Vagina (tissue), 2 donors: ENCODE measurements around the gene OMA1. TPM values are rescaled to one million over a fixed set of nuclear protein-coding genes. Genes with fewer than 3 reads are reported as not detected.

Source experiments
- DNase-seq, 2 donors: peaks; one replicate each; pipeline ENCODE4 v3.0.0-alpha.2; 2017; ENCODE audit errors: extremely low spot score in 2 of 2
- H3K27ac ChIP-seq: fragments of 200-600 bp; sonication (generic); one replicate; pipeline ENCODE4 v1.5.1; 2019
- H3K27me3 ChIP-seq: fragments of 200-600 bp; sonication (generic); one replicate; pipeline ENCODE4 v1.5.1; 2019
- H3K36me3 ChIP-seq, 2 donors: fragments of 200-600 bp; sonication (generic); one replicate each; pipeline ENCODE4 v1.5.1; 2017 to 2019
- H3K4me1 ChIP-seq: fragments of 200-600 bp; sonication (generic); one replicate; pipeline ENCODE4 v1.5.1; 2019
- H3K4me3 ChIP-seq, 2 donors: fragments of 200-600 bp; sonication (generic); 1 replicate in 1 of 2; 2 replicates in 1 of 2; pipeline ENCODE4 v1.5.1; 2016 to 2019
- H3K9me3 ChIP-seq: fragments of 200-600 bp; sonication (generic); one replicate; pipeline ENCODE4 v1.5.1; 2019
- POLR2A ChIP-seq, 2 donors: fragments of 450-650 bp; IDR thresholded peaks; one replicate each; pipeline ENCODE4 v1.6.1; 2017; ENCODE audit warnings: antibody characterized with exemption in 2 of 2, mild to moderate bottlenecking in 2 of 2, moderate library complexity in 2 of 2
- POLR2AphosphoS5 ChIP-seq, 2 donors: sonication (generic); formaldehyde crosslinking; IDR thresholded peaks; one replicate each; pipeline ENCODE4 v1.9.0; 2017; ENCODE audit warnings: antibody characterized with exemption in 2 of 2, mild to moderate bottlenecking in 2 of 2, low read depth in 1 of 2; ENCODE audit not compliant: insufficient read depth in 1 of 2
- intact Hi-C: fragments of 100-400 bp; cut with DNase I; formaldehyde crosslinking; loops from one replicate; pipeline ENCODE4 v1.15.1; 2023
- total RNA-seq: library from RNA; depleted of rRNA; stranded (reverse); fragments of >200 nt; gene quantifications from one replicate; pipeline ENCODE4 v1.2.3, GENCODE V29; 2016
- TF ChIP-seq, protein P1 (sequence below), 3 experiments: fragments of 450-650 bp in 2 of 3; fragments of 200-600 bp in 1 of 3; sonication (generic) in 1 of 3; IDR thresholded peaks; one replicate each; pipeline ENCODE4 v1.5.1; 2017 to 2019; ENCODE audit warnings: antibody characterized with exemption in 3 of 3, mild to moderate bottlenecking in 2 of 3, moderate library complexity in 2 of 3

OMA1 gene
- total RNA-seq, 1 donor from 2014 or later: 19.9 TPM

DNA sequence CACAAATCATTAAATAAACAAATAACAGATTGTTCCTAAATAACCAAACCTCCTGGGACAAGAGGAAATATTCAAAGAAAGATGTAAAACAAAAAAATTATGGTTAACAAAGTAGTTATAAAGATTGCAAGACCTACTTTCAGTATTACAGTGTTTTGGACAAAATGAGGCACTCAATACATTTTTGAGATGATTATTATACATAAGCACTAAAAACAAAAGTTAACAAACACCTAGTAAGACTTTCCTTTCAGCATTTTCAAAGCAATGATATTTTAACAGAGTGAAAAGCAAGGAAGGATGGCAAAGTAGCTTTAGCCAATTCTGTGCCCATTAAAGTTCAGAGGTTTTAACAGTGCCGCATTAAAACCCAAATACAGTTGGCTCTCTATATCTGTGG lies 17.2 kb downstream of the OMA1 start:
- H3K4me3 ChIP-seq: no peak overlapping the region
- TF ChIP-seq POLR2AphosphoS5 (IDR thresholded peaks at IDR 0.05; ENCODE audit: insufficient read depth in 1 of 2, low read depth in 1 of 2) (no peak), POLR2A (IDR thresholded peaks at IDR 0.05) (no peak)
- TF ChIP-seq, protein P1, sequence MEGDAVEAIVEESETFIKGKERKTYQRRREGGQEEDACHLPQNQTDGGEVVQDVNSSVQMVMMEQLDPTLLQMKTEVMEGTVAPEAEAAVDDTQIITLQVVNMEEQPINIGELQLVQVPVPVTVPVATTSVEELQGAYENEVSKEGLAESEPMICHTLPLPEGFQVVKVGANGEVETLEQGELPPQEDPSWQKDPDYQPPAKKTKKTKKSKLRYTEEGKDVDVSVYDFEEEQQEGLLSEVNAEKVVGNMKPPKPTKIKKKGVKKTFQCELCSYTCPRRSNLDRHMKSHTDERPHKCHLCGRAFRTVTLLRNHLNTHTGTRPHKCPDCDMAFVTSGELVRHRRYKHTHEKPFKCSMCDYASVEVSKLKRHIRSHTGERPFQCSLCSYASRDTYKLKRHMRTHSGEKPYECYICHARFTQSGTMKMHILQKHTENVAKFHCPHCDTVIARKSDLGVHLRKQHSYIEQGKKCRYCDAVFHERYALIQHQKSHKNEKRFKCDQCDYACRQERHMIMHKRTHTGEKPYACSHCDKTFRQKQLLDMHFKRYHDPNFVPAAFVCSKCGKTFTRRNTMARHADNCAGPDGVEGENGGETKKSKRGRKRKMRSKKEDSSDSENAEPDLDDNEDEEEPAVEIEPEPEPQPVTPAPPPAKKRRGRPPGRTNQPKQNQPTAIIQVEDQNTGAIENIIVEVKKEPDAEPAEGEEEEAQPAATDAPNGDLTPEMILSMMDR (IDR thresholded peaks at IDR 0.05): no peak
- intact Hi-C loops: no loop called here

DNA sequence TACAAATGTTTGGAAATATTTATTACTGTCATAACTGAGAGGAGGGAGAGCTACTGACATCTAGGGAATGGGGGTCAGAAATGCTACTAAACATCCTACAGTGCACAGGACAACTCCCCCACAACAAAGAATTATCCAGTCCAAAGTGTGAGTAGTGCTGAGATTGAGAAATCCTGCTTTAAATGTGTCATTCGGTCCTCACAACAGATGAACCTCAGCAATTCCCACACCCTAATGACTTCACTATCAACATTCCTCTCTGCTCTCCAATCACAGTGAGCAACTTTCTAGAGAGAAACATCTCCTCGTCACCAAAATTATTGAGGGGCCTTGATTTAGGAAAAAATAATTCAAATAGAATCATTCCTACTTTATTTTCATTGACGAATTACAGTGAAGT lies 18.0 kb downstream of the OMA1 start:
- TF ChIP-seq POLR2A (IDR thresholded peaks at IDR 0.05) (no peak), POLR2AphosphoS5 (IDR thresholded peaks at IDR 0.05; ENCODE audit: insufficient read depth in 1 of 2, low read depth in 1 of 2) (no peak)
- TF ChIP-seq, protein P1 (IDR thresholded peaks at IDR 0.05): no peak
- no peak for DNase-seq
- H3K27ac ChIP-seq: no peak overlapping the region
- peaks cover 6% of the 10 kb centered on the region for H3K4me1 ChIP-seq
- no peaks in the 10 kb centered on the region for H3K27me3 ChIP-seq
- intact Hi-C loops: no loop called here
- H3K36me3 ChIP-seq: no peaks in the 10 kb centered on the region
- H3K4me3 ChIP-seq: no peak overlapping the region
- H3K9me3 ChIP-seq: no peaks in the 10 kb centered on the region

More for the DNA sequence above, 17.2 kb downstream of the OMA1 start:
- H3K4me1 ChIP-seq: peaks cover 6% of the 10 kb centered on the region
- DNase-seq: no peak
- H3K36me3 ChIP-seq: no peaks in the 10 kb centered on the region
- H3K27me3 ChIP-seq: no peaks in the 10 kb centered on the region
- no peak overlapping the region for H3K27ac ChIP-seq
- no peaks in the 10 kb centered on the region for H3K9me3 ChIP-seq

DNA sequence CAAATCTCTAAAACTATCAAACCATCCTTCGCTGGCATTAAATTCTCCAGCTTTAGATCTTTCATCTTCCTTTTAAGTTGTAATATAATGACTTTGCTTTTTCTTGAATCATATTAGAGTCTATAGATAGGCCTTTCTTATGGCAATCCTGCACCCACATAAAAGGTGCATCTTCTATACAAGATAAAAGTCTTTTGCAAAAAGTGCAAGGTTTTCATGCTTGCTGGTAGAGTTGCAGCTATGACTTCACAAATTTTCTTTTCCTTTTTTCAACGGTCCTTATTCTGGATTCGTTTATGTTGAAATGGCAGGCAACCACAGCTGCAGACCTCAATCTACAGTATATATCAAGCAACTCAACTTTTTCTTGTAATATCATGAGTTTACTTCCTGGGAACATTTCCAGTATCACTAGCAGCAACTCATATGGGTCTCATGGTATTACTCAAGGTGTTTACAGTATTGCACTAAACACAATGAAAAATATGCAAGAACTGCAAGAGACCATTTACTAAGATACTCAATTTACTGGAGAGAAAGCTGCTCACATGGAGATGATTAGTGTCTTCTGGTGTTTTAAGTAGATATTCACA lies 22.1 kb downstream of the OMA1 start:
- no peaks in the 10 kb centered on the region for H3K27me3 ChIP-seq
- no peak overlapping the region for H3K27ac ChIP-seq
- peaks cover 6% of the 10 kb centered on the region for H3K4me1 ChIP-seq
- DNase-seq: no peak
- H3K4me3 ChIP-seq: no peak overlapping the region
- intact Hi-C loops: no loop called here
- H3K36me3 ChIP-seq: no peaks in the 10 kb centered on the region
- TF ChIP-seq, protein P1 (IDR thresholded peaks at IDR 0.05): no peak
- TF ChIP-seq POLR2A (IDR thresholded peaks at IDR 0.05) (no peak), POLR2AphosphoS5 (IDR thresholded peaks at IDR 0.05; ENCODE audit: insufficient read depth in 1 of 2, low read depth in 1 of 2) (no peak)
- no peaks in the 10 kb centered on the region for H3K9me3 ChIP-seq

DNA sequence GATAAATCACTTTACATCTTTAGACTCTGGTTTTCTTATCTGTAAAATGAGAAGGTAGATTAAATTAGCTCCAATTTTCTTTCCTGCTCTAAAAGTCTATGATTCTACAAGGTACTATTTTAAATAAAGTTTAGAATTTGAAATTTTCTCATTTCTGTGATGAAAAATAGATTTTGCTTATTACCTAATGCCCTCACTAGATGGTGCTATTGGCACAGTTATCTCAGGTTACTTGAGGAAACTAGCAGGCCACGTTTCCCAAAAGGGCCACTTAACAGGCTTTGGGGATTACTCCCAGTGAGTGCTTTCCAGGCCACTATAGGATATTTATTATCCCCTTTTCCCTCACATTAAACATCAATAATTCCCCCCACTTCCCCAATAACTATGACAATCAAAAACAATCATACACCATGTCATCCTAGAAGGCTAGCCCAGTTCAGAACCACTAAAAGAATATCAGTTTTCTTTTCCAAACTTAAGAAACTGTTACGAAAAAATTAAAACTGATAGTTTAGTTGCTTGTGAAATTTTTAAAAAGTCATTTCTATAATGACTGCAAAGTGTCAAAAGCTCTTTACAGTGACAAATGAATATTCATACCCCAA lies 30.6 kb downstream of the OMA1 start:
- H3K27ac ChIP-seq: no peak overlapping the region
- H3K4me1 ChIP-seq: no peaks in the 10 kb centered on the region
- intact Hi-C loops: loop anchor here (5.0 kb wide), 1 partner anchor 136 kb away; no protein-coding TSS in a partner anchor
- no peaks in the 10 kb centered on the region for H3K27me3 ChIP-seq
- TF ChIP-seq POLR2A (IDR thresholded peaks at IDR 0.05) (no peak), POLR2AphosphoS5 (IDR thresholded peaks at IDR 0.05; ENCODE audit: insufficient read depth in 1 of 2, low read depth in 1 of 2) (peak in 1 of 2 donors; percentile 63)
- TF ChIP-seq, protein P1 (IDR thresholded peaks at IDR 0.05): peak; percentile 55 to 86 (median 63)
- peaks cover 0 to 5% of the 10 kb centered on the region in 2 donors for H3K36me3 ChIP-seq
- DNase-seq: no peak
- no peaks in the 10 kb centered on the region for H3K9me3 ChIP-seq
- no peak overlapping the region for H3K4me3 ChIP-seq

DNA sequence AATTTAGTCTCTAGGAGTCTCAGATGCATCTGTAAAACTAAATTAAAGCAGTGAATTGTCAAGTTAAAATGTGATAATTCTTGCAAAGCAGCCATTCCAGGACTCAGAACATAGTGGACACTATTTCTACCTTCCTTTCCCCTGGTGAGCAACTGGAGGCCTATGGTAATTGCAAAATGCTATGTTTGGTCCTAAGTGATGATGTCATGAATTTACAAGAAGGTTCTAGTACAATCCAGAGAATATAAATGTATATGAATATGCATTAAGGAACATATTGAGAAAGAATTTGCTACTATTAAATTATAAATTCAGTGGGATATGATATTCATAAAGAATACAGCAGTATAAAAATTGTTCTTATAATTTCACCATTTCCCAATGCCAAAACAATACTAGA lies 32.6 kb downstream of the OMA1 start:
- TF ChIP-seq POLR2A (IDR thresholded peaks at IDR 0.05): no peak
- TF ChIP-seq, protein P1 (IDR thresholded peaks at IDR 0.05): no peak
- TF ChIP-seq POLR2AphosphoS5 (IDR thresholded peaks at IDR 0.05; ENCODE audit: insufficient read depth in 1 of 2, low read depth in 1 of 2): no peak
- Histone ChIP-seq H3K36me3 (peaks cover 0 to 5% of the 10 kb centered on the region in 2 donors), H3K4me1 (no peaks in the 10 kb centered on the region), H3K27ac (no peak overlapping the region), H3K9me3 (no peaks in the 10 kb centered on the region), H3K27me3 (no peaks in the 10 kb centered on the region), H3K4me3 (no peak overlapping the region)
- intact Hi-C loops: no loop called here
- DNase-seq: no peak
